Measurements from ENCODE around the gene VWC2. TPM values are rescaled to one million over a fixed set of nuclear protein-coding genes. Genes with fewer than 3 reads are reported as not detected.

Gene VWC2
- total and polyA plus RNA-seq, 2 of the 8 experiments (the other 6 are each of a cell fraction or from before 2014, with no cell fraction given) = 0.24 to 0.30 TPM

- H3K27ac ChIP-seq (ENCODE audit: low read depth, low read length) = no peak overlapping the region
- no peaks in the 10 kb centered on the region for H3K36me3 ChIP-seq (ENCODE audit: control insufficient read depth in 2 of 4, insufficient read depth in 4 of 4, low read length in 3 of 4)
- peak overlapping the region; percentile 50; the same call in 1 of the 2 replicates for H2BK15ac ChIP-seq (ENCODE audit: low read length)
- no peak overlapping the region for H3K23ac ChIP-seq (ENCODE audit: insufficient read length)
- H3K9me3 ChIP-seq (ENCODE audit: insufficient read depth in 2 of 2, low read depth in 1 of 2, low read length in 1 of 2) = peaks cover 0 to 2% of the 10 kb centered on the region in 2 experiments; a peak in 1 of 4 replicates
- H2BK12ac ChIP-seq (ENCODE audit: low read depth, low read length) = peak overlapping the region; percentile 89; the same call in 1 of the 2 replicates
- H3K23me2 ChIP-seq (ENCODE audit: low read depth, low read length) = peaks cover 26% of the 10 kb centered on the region; the same call in 1 of the 2 replicates
- FAIRE-seq (no peak), DNase-seq (ENCODE audit: low read depth in 1 of 2, low spot score in 2 of 2) (peak in 1 of 2 experiments; percentile 61)
- H2AFZ ChIP-seq (ENCODE audit: low read length) = peak overlapping the region; percentile 86; the same call in 1 of the 2 replicates
- peak overlapping the region; percentile 82 to 99 for H3K4me2 ChIP-seq (ENCODE audit: insufficient read depth in 1 of 2, low read depth in 2 of 2, low read length in 2 of 2)
- no peaks in the 10 kb centered on the region for H3K79me2 ChIP-seq (ENCODE audit: control insufficient read depth in 1 of 2, insufficient read depth in 2 of 2, low read length in 2 of 2)
- H3K14ac ChIP-seq (ENCODE audit: insufficient read length) = no peak overlapping the region
- H3K56ac ChIP-seq (replicated peaks; ENCODE audit: insufficient read length, low read depth, low read length) = no peak overlapping the region
- no peak overlapping the region for H3K4ac ChIP-seq (replicated peaks; ENCODE audit: insufficient read length, low read depth, low read length)
- no peak overlapping the region; a peak in 2 of 7 replicates for H3K9ac ChIP-seq (replicated peaks in 1 of 4; ENCODE audit: extremely low read depth in 1 of 4, low read depth in 3 of 4, low read length in 3 of 4)
- H2AK5ac ChIP-seq (ENCODE audit: low read depth, low read length) = no peak overlapping the region
- H3K4me1 ChIP-seq (replicated peaks in 1 of 4; ENCODE audit: control insufficient read depth in 3 of 4, insufficient read depth in 4 of 4, low read length in 3 of 4) = peaks cover 0 to 3% (median 0%) of the 10 kb centered on the region in 4 experiments; a peak in 2 of 7 replicates
- no peak overlapping the region for H4K5ac ChIP-seq (ENCODE audit: insufficient read length, low read depth, low read length)
- no peak overlapping the region for H4K91ac ChIP-seq (replicated peaks; ENCODE audit: insufficient read length, low read length)
- H4K20me1 ChIP-seq (replicated peaks in 1 of 2; ENCODE audit: control insufficient read depth in 1 of 2, insufficient read depth in 2 of 2, low read length in 2 of 2) = no peaks in the 10 kb centered on the region
- peak overlapping the region; percentile 16; the same call in 1 of the 2 replicates for H4K8ac ChIP-seq (ENCODE audit: extremely low read depth, insufficient read depth, low read length)
- 3% methylated on average over 70 of the region's 106 CpGs; no CpG with 5 or more reads in 1 of the 2 experiments for WGBS, 2 experiments (ENCODE audit: extremely low coverage in 1 of 2, insufficient coverage in 1 of 2, insufficient read length in 1 of 2, insufficient replicate concordance in 2 of 2, low coverage in 1 of 2, low lambda C conversion rate in 2 of 2, missing lambda C conversion rate in 1 of 2)
- no peaks in the 10 kb centered on the region for H3K79me1 ChIP-seq (ENCODE audit: low read depth, low read length)
- H3K18ac ChIP-seq (ENCODE audit: extremely low read depth, low read length) = peak overlapping the region; percentile 80; the same call in 1 of the 2 replicates
- TF ChIP-seq BACH1 (IDR thresholded peaks at IDR 0.05; ENCODE audit: low read length) (peak; percentile 9; the same call in 1 of the 2 replicates), CEBPB (IDR thresholded peaks at IDR 0.05; ENCODE audit: low read depth, low read length) (no peak), SRF (IDR thresholded peaks at IDR 0.05; ENCODE audit: low read depth, low read length) (no peak), KDM4A (IDR thresholded peaks at IDR 0.05; ENCODE audit: low read depth, low read length, severe bottlenecking) (peak; percentile 83), SAP30 (IDR thresholded peaks at IDR 0.05; ENCODE audit: insufficient read depth, insufficient replicate concordance, low read length) (no peak)
- H2BK20ac ChIP-seq (ENCODE audit: low read length) = peak overlapping the region; percentile 25; the same call in 1 of the 2 replicates
- ChIA-PET POLR2A (ENCODE audit: partially characterized antibody) (interaction anchor here (0.8 to 1.1 kb wide), 2 partner anchors 10 to 88 kb away, joined by 3 read pairs; no protein-coding TSS in a partner anchor), CTCF (ENCODE audit: partially characterized antibody) (interaction anchor here (0.6 to 3.4 kb wide), 8 partner anchors 10 to 1008 kb away, joined by 3 to 31 read pairs (median 4); no protein-coding TSS in a partner anchor)
- peaks cover 28 to 61% (median 55%) of the 10 kb centered on the region in 4 experiments for H3K27me3 ChIP-seq (replicated peaks in 1 of 4; ENCODE audit: control insufficient read depth in 3 of 4, extremely low read depth in 1 of 4, insufficient read depth in 3 of 4, low read length in 3 of 4)
- H2BK5ac ChIP-seq (ENCODE audit: low read depth, low read length) = no peak overlapping the region
- no peak overlapping the region for H2BK120ac ChIP-seq (replicated peaks; ENCODE audit: low read depth, low read length)
- peak overlapping the region; percentile 27 to 73 (median 52) for H3K4me3 ChIP-seq (ENCODE audit: extremely low read depth in 1 of 4, insufficient read depth in 2 of 4, low read depth in 3 of 4, low read length in 4 of 4)
Observed at GRCh38 chr7:49775065-49775948, 1.9 kb downstream of the VWC2 start.

Measured in H1 (cell line).